ENCODE results near the gene ACSL3.
A peak's percentile ranks its signal among the peaks of the same experiment; 100 is the strongest.
"Not testable (repeated sequence)": the region's sequence is repeated elsewhere in the genome, so short reads cannot be mapped to it uniquely, and the experiment has no call there.

ACSL3 gene

DNA sequence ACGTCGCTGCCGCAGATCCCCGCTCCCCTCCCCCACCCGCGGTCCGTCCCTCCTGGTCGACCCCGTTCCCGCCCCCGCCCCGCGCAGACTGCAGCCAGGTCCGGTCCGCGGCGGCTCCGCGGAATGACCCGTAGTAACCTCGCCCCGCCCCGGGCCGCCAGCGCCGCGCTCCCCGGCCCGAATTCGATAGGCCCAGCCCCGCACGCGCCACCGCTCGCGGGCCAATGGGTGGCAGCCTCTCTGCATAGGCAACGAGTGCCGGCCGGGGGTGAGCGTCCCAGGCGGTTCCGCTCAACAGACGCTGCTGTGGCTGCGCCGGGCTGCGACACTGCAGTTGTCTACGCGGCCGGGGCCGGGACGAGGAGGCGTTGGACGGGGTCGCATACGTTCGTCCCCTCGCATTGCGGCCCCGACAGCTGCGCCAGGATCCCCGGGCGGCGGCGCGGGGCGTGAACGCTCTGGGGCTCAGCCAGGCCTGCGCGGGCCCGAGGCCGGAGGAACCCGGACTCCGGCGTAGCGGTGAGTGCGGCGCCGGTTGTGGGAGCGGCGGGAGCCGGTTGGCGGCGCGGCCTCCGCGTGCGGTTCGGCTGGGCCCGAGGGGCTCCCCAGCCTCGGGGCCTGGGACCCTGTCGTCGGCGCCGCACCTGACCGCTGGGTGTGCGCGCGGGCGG lies at the start of gene ACSL3:
Gene ACSL3 (plus strand): TSS at position 297 of the 671 bp plus-strand sequence. CDS start 47,737 bp downstream, outside the sequence.
- peak; percentile 79 to 84 for DNase-seq (ENCODE audit: low read depth in 2 of 2)

DNA sequence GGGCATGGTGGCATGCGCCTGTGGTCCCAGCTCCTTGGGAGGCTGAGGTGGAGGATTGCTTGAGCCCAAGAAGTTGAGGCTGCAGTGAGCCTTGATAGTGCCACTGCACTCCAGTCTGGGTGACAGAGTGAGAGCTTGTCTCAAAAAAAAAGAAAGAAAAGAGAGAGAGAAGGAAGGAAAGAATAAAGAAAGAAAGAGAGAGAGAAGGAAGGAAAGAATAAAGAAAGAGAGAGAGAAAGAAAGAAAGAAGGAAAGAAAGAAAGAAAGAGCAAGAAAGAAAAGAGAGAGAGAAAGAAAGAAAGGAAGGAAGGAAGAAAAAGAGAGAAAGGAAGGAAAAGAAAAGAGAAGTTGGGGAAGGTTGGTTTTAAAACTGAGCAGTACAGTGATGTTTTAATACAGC lies 49.0 kb upstream of the ACSL3 start:
- no peak for DNase-seq (ENCODE audit: low read depth in 2 of 2)

DNA sequence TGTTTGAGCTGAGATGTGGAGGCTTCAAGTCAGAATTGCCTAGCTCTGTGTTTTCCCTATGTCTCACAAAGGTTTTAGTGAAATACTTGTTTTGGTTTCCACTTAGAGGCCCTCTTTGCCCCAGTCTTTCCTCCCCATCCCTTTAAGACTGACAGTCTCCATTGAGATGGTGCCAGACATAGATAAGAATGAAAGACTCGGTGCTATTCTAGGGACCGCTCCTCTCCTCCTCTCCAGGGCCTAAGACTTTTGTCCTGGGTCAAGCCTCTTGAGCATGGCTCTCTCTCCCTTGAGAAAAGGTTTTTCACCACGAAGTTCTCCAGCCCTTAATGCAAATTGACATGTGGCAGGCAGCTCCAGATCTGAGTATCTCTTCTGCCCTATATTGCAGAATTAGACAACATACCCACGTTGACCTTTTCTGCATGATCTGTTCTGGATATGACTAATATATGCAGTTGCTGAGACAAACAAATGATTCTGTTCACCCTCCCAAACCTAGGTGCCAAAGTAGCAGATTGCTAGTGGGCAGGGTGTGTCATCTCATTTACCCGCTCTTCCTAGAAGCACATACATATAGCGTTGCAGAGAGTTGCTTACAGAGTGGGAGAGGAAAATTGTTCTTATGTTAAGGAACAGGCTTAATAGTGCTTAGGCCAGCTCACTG lies 47.5 kb upstream of the ACSL3 start:
- DNase-seq (ENCODE audit: low read depth in 2 of 2): no peak

DNA sequence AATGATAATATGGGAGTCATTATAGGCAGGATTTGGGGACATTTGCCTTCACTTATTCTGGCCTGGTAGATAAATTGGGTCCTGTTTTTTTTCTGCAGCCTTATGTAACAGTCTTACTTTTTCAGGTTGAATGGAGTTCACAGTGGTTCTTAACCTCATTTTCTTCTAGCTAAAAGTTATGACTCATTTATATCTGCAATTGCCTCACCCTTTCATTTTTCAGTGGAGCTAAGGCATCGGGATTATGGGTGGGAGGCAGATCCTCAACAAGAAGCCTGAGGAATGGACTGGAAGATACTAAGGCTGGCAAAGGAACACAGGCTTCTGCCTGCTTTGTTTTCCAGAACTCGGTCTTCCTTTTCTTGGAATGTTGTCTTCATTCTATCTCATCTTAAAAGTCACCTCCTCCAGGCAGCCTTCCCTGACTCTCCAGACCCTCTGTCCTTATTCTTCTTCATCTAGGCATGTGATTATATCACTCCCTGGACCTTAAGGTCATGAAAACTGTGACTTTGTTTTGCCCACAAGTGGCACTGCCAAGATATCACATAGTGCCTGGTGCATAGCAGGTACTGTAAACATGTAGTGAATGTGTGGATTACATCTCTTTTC lies 41.0 kb upstream of the ACSL3 start:
- no peak for DNase-seq (ENCODE audit: low read depth in 2 of 2)

DNA sequence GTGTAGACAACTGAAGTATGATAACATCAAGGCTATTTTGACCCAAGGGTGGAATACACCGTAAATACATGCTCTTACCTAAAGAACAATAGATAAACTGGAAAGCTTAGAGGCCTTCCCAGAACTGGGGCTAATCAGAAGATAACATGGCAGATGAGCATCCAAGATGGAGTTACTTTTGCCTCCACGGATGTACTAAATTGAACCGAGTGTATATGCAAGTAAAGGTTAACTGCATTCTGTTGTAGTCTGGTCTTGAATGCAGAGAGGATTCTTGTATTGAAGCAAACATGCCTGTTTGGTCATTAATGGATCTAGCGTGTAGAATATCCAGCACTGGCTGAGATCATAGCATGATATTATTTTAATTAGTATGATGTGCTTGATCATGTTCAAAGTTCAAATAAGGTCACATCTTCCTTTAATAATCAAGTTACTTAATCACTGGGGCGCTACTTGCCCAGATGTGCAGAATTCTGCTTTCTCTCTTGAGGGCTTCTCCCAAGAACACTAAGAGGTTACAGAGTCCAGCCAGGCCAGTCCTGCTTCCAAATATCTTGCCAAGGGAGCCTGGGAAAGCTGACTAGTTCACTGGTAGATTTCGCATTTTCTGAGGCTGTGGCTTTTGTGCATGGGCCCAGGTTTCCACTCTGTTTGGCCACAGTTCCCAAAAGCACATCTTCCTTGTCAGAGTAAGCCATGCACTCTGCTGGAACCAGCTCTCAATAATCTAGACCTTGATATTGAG lies 37.5 kb upstream of the ACSL3 start:
- DNase-seq (ENCODE audit: low read depth in 2 of 2): no peak

DNA sequence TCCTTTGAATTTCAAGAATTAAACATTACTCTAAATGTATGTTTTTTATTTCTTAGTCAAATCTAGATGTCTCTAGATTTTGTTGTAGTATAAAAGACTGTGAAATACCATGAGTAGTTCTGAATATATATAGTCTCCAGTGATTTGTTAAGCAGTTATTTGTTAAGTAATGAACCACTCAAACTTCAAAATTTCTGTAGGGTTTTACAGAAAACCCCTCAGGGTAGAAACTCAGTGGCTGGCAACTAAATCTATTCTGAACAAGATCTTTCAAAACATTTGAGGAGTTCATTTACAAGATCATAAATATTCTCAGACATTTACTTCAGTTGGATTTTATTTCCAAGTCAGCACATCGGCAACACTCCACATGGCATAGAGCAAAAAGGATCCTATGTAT lies 35.8 kb upstream of the ACSL3 start:
- no peak for DNase-seq (ENCODE audit: low read depth in 2 of 2)

DNA sequence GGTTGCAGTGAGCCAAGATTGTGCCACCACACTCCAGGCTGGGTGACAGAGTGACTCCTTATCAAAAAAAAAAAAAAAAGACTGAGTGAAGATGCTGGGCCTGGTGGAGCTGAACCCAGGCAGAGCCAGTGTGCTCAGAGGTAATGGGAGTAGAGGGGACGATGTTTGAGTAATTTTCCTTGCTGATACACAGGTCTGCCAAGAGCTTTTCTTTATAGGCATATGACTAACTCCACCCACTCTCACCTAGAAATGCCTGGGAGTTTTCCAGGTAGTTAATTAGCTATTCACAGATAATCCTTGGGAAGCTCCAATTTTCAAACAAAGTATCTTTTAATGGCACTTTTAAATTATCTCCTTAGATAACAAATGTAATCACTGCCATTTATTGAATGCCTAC lies 33.4 kb upstream of the ACSL3 start:
- DNase-seq (ENCODE audit: low read depth in 2 of 2): no peak

DNA sequence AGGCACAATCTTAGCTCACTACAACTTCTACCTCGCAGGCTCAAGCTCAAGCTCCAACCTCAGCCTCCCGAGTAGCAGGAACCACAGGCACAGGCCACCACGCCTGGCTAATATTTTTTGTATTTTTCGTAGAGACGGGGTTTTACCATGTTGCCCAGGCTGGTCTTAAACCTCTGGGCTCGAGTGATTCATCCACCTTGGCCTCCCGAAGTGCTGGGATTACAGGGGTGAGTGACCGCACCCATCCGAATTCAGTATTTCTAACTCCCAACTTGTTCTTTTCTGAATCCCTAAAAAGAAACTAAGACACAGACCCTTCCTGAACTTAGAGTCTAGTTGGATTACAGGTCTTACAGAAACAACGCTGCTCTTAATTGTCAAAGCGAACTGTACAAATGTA lies 32.3 kb upstream of the ACSL3 start:
- DNase-seq (ENCODE audit: low read depth in 2 of 2): no peak

DNA sequence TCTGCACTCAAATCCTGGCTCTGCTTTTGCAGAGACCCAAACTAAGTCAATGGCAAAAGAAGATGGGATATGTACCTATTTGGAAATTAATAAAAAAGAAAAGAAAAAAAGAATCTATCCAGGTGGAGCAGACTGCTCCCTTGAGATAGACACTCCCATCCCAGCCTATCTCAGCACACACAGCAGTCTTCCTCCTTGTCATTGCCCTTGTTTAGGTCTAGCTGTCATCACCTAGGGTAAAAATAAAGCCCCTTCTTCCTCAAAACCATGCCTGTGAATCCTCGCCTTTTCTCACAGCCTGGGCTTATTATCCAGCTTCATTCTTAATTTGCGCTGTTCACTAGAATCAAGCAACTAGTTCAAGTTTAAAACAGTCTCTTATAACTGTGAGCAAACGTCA lies 30.7 kb upstream of the ACSL3 start:
- no peak for DNase-seq (ENCODE audit: low read depth in 2 of 2)

DNA sequence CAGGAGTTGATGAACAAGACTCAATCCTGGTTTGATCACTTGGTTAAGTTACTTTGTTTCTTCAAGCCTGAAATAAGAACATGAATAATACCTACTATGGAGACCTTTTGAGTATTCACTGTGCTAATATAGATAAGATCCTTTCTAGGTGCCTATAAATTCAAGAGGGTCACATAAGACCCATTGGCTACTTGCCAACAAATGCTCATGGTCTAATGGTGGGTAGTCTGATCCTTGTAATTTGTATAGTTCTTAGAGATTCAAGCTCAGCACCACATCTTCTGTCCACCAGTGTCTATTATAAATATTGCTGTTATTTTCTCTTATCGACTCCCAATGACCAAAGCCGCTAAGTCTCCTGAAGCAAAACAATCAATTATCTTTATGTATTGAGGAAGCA lies 27.4 kb upstream of the ACSL3 start:
- no peak for DNase-seq (ENCODE audit: low read depth in 2 of 2)

DNA sequence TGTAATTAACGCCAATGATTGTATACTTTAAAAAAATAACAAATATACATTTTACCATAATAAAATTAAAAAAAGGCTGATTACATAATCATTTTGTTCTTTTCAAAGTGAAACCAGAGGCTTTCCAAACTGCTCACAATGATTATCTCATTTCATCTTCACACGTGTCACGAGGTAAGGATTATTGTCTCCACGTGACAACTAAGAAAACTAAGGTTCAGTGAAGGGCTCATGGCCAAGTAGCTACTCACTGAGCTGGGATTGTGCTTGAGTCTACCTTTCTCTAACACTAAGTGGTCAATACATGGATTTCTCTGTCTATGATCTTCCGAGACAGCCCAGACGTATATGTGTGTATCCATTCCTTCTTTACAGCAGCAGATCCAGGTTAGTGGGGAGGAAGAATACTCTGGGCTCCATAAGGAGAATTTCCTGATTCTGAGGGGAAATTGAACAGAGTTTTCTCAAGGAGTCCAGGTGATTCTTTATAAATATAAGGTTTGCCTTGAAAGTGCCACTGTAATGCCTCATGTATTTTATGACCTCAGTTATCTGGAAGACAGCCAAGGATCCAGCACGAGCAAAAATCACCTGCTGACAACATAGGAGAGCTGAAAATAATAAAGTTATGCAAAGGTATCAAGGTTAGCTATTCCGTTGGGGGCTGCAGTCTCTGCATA lies 25.6 kb upstream of the ACSL3 start:
- no peak for DNase-seq (ENCODE audit: low read depth in 2 of 2)

DNA sequence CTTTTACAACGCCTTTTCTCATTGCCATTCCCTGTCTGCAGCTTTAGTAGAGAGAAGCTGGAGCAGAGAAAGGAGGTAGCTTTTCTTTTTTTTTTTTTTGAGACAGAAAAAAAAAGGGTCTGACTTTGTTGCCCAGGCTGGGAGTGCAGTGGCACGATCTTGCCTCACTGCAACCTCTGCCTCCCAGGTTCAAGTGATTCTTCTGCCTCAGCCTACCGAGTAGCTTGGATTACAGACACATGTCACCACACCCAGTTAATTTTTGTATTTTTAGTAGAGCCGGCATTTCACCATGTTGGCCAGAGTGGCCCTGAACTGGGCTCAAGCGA lies 25.0 kb upstream of the ACSL3 start:
- DNase-seq (ENCODE audit: low read depth in 2 of 2): no peak

DNA sequence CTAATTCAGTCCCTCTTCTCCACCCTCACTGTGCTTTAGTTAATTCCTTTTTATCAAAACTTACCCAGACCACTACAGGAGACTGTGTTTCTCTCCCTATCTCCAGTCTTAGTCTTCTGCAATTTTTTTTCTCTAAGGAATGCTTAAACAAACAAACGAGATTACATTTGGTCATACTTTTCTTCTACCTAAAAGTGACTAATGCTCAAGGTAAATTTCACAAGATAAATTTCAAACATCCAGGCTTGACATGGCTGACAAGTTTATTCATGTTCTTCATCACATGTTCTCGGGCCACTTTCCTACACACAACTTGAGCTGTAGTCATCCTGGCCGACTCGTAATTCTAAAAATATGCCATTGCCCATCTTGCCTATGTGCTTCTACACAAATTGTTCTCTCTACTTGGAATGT lies 23.2 kb upstream of the ACSL3 start:
- DNase-seq (ENCODE audit: low read depth in 2 of 2): no peak

DNA sequence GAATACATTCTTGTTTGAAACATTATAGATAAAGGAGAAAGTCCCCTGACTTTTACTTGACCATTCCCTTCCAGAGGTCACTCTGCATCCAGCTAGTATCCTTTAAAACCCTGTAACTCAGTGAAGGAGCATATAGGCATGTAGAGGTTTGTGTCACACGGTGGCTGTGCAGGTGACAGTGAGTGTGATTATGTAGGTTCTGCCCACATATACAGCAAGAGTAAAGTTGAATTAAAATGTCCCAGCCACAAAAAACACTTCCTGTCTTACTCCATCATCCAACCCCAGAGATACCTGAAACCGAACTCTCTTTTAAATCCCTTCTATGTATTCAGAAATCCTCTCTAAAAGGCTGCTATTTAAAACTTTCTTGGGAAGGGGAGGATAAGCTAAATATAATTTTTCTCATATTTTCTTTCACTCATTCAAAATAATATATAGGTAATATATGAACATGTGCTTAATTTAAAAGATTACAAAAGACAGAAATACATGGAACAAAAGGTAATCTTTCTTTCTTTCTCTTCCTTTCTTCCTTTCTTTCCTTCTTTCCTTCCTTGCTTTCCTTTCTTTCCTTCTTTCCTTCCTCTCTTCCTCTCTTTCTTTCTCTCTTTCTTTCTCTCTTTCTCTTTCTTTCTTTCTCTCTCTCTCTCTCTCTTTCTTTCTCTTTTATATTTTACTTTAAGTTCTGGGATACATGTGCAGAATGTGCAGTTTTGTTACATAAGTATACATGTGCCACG lies 20.6 kb upstream of the ACSL3 start:
- DNase-seq (ENCODE audit: low read depth in 2 of 2): no peak

DNA sequence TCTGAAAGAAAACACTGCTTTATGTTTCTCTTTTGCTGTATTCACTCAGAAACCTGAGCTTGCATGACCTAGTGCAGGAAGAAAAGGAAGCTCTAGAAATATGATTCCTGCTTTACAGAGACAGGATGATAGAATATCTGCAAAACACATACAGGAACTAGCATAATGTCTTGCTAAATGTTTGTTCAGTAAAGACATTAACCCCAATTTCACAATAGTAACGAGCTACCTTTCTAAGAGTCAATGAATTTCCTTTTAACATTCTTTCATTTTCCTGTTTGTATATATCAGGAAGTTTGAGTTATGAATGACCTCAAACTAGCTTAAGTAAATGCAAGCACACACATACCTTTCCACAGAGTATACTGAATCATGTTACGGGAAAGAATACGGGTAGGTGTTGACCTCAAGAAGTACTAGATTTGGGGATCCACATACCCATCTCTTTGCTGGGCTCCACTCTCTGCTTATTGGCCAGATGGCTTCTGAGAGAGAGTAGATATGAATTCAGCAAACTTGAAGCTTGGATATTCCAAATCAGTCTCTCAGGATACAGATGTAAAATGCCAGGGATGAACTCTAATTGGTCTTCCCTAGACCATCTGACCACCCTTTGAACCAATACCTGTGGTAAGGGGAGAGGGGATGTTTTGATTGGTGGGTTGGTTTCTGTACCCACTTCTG lies 18.2 kb upstream of the ACSL3 start:
- DNase-seq (ENCODE audit: low read depth in 2 of 2): no peak

DNA sequence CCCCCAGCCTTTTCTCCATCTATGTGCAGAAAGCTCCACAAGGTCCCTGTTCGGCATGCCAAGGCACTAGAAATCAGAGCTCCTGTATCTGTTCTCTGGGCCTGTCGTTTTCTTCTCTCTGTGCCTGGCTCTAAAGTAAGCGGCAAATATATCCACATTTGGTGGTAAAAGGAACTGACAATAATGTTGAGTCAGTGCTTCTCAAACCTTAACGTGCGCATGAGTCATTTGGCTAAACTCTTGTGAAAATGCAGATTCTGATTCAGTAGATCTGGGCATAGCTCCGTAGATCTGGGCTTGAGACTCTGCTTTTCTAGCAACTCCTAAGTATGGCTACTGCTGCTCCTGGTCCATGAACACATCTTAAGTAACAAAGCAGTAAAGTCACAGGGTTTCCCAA lies 16.5 kb upstream of the ACSL3 start:
- DNase-seq (ENCODE audit: low read depth in 2 of 2): no peak

DNA sequence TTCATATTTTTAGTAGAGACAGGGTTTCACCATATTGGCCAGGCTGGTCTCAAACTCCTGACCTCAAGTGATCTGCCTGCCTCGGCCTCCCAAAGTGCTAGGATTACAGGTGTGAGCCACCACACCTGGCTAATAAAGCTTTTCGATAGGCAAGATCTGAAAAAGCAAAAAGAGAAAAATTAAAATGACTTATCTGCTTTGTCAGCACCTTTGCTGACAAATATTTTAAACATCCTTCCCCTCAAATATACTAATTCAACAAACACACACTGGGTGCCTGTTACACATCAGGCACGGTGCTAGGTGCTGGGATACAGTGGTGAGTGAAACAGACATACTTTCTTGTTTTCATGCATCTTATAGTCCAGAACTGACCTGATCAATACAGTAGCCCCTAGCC lies 15.5 kb upstream of the ACSL3 start:
- not testable (repeated sequence) for DNase-seq (ENCODE audit: low read depth in 2 of 2)

DNA sequence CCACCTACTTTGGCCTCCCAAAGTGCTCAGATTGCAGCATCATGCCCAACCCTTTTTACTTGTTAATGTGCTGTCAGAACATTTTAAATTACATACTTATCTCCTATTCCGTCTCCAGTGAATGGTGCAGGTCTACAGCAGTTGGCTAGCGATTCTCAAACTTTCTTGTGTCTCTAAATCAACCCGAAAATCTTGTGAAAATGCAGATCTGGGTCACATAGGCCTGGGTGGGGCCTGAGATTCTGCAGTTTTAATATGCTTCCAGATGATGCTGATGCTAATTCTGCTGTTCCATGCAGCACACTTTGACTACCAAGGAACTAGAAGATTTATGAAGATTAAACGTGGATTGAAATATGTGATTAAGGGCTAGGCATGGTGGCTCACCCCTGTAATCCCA lies 14.8 kb upstream of the ACSL3 start:
- DNase-seq (ENCODE audit: low read depth in 2 of 2): no peak

DNA sequence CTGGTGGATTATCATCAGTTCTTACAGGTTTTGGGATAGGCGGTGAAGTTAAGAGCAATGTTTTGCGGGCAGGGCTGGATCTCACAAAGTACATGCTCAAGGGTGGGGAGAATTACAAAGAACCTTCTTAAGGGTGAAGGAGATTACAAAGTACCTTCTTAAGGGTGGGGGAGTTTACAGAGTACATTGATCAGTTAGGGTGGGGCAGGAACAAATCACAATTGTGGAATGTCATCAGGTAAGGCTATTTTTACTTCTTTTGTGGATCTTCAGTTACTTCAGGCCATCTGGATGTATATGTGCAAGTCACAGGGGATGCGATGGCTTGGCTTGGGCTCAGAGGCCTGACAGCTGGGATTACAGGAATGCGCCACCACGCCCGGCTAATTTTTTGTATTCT lies 12.8 kb upstream of the ACSL3 start:
- not testable (repeated sequence) for DNase-seq (ENCODE audit: low read depth in 2 of 2)

DNA sequence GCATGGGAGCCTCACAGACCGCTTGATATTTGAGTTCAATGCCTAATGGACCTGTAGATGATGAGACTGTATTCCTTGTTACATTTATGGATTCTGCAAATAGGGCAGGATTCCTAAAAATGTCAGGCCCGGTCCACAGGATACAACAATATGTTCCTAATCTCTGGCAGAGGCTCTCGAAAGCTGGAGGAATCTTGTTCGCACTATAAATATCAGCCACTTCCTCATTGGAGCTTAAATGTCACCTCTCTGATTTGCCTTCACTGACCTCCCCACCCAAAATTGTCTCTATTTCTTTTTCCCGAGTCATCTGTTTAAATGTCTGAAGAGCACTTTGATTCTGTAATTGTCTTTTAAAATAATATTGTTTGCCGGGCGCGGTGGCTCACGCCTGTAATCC lies 12.0 kb upstream of the ACSL3 start:
- no peak for DNase-seq (ENCODE audit: low read depth in 2 of 2)
